K562 (cell line): ENCODE results near the gene MIF. TPM values are rescaled to one million over a fixed set of nuclear protein-coding genes. Genes with fewer than 3 reads are reported as not detected.

Experiments used
- ATAC-seq: fragments of 200-7000 bp; cut with Tn5 transposase; 3 replicates; pipeline ENCODE4 v1.9.1; 2020; ENCODE audit warnings: moderate library complexity
- BruUV-seq: library from RNA; stranded (reverse); fragments of 400-500 nt; replicated peaks from 2 replicates; lab custom pipeline; 2021; lab: Mats Ljungman, UMichigan
- CTCF ChIA-PET: fragments of 300-600 bp; formaldehyde crosslinking; extraction: SDS; loops from one replicate; lab custom pipeline; 2021; ENCODE audit warnings: low intra/inter-chr PET ratio; lab: Yijun Ruan, JAX
- POLR2A ChIA-PET: fragments of 300-600, 350-650 bp; sonication (Branson Sonifier 250); formaldehyde crosslinking; extraction: SDS; loops from one replicate; lab custom pipeline; 2021; ENCODE audit warnings: antibody characterized with exemption, inconsistent platforms; lab: Yijun Ruan, JAX
- DNase-seq, 4 experiments: peaks; one replicate each; pipeline versions ENCODE4 v3.0.0 to v3.0.0-alpha.2; 2011 to 2018; ENCODE audit warnings: low spot score in 3 of 4, mixed read lengths in 3 of 4; ENCODE audit errors: extremely low read depth in 1 of 4
- FAIRE-seq: peaks from 2 replicates; lab custom pipeline; 2011; peaks lifted over from hg19 to GRCh38; lab: Jason Lieb, UNC
- H2AFZ ChIP-seq: 2 replicates; pipeline ENCODE4 v1.6.0; 2011; ENCODE audit warnings: low read depth, low read length, control low read depth, inconsistent platforms
- H3K27ac ChIP-seq: fragments of 200-600 bp; 3 replicates; pipeline ENCODE4 v1.8.0; 2011; ENCODE audit warnings: low read depth, mild to moderate bottlenecking, control low read depth, inconsistent platforms, low read length, moderate library complexity, mixed read lengths; ENCODE audit errors: extremely low read depth
- H3K27me3 ChIP-seq, 2 experiments: fragments of 300-600 bp in 1 of 2; 2 replicates in 1 of 2; 3 replicates in 1 of 2; pipeline versions ENCODE4 v1.6.0 to v1.8.0; 2011; ENCODE audit warnings: inconsistent platforms in 2 of 2, low read length in 2 of 2, mild to moderate bottlenecking in 1 of 2, mixed read lengths in 1 of 2, moderate library complexity in 1 of 2; ENCODE audit not compliant: control insufficient read depth in 2 of 2, insufficient read depth in 2 of 2
- H3K36me3 ChIP-seq: fragments of 300-600 bp; 3 replicates; pipeline ENCODE4 v1.8.0; 2011; ENCODE audit warnings: mild to moderate bottlenecking, low read length, inconsistent platforms; ENCODE audit not compliant: control insufficient read depth, insufficient read depth
- H3K4me1 ChIP-seq, 2 experiments: fragments of 200-600 bp in 1 of 2; replicated peaks in 1 of 2; 2 replicates in 1 of 2; 3 replicates in 1 of 2; pipeline versions ENCODE4 v1.5.1 to v1.8.0; 2011; ENCODE audit warnings: inconsistent platforms in 2 of 2, low read length in 2 of 2, mild to moderate bottlenecking in 1 of 2, mixed read lengths in 1 of 2, moderate library complexity in 1 of 2; ENCODE audit not compliant: control insufficient read depth in 2 of 2, insufficient read depth in 2 of 2
- H3K4me2 ChIP-seq: 2 replicates; pipeline ENCODE4 v1.6.1; 2011; ENCODE audit warnings: low read length, control low read depth, inconsistent platforms, mixed read lengths; ENCODE audit not compliant: insufficient read depth
- H3K4me3 ChIP-seq: fragments of 200-600 bp; sonication (generic), shearing (Covaris generic); 2 replicates; pipeline ENCODE4 v1.5.1; 2016; ENCODE audit warnings: control low read depth, inconsistent platforms
- H3K79me2 ChIP-seq: fragments of 200-600 bp; 3 replicates; pipeline ENCODE4 v1.8.0; 2011; ENCODE audit warnings: low read length, inconsistent platforms; ENCODE audit not compliant: control insufficient read depth, insufficient read depth
- H3K9ac ChIP-seq, 2 experiments: 2 replicates each; pipeline versions ENCODE4 v1.6.0 to v1.6.1; 2011; ENCODE audit warnings: low read depth in 2 of 2, low read length in 2 of 2, control low read depth in 1 of 2, inconsistent platforms in 1 of 2, mild to moderate bottlenecking in 1 of 2, mixed read lengths in 1 of 2; ENCODE audit not compliant: insufficient read depth in 1 of 2
- H3K9me1 ChIP-seq: one replicate; pipeline ENCODE4 v1.6.0; 2011; ENCODE audit warnings: inconsistent platforms, mild to moderate bottlenecking, low read length, moderate library complexity; ENCODE audit not compliant: control insufficient read depth, insufficient read depth
- H3K9me3 ChIP-seq: replicated peaks from 2 replicates; pipeline ENCODE4 v1.5.1; 2011; ENCODE audit warnings: low read depth, low read length, inconsistent platforms; ENCODE audit not compliant: control insufficient read depth, insufficient read depth
- H4K20me1 ChIP-seq: replicated peaks from 2 replicates; pipeline ENCODE4 v1.6.1; 2011; ENCODE audit warnings: low read length, inconsistent platforms, mixed read lengths; ENCODE audit not compliant: control insufficient read depth, insufficient read depth
- BCOR ChIP-seq: fragments of 450-650 bp; IDR thresholded peaks from 2 replicates; pipeline ENCODE4 v1.6.1; 2016
- BRD9 ChIP-seq: fragments of 450-650 bp; IDR thresholded peaks from 2 replicates; pipeline ENCODE4 v1.6.1; 2018; ENCODE audit warnings: low read depth; ENCODE audit not compliant: partially characterized antibody
- GTF2A2 ChIP-seq: IDR thresholded peaks from 2 replicates; pipeline ENCODE4 v1.6.1; 2016; ENCODE audit warnings: mild to moderate bottlenecking, missing genetic modification characterization, missing compliant biosample characterization
- KDM1A ChIP-seq, 2 experiments: fragments of 450-650 bp; IDR thresholded peaks; 2 replicates each; pipeline ENCODE4 v1.6.1; 2016; ENCODE audit warnings: mild to moderate bottlenecking in 2 of 2
- KDM2B ChIP-seq: fragments of 250-450 bp; sonication (Bioruptor Pico); IDR thresholded peaks from 2 replicates; pipeline ENCODE4 v1.8.0; 2021; ENCODE audit warnings: mild to moderate bottlenecking, moderate library complexity
- NFXL1 ChIP-seq: fragments of 450-650 bp; formaldehyde crosslinking; IDR thresholded peaks from 2 replicates; pipeline ENCODE4 v1.4.0; 2021; ENCODE audit warnings: mild to moderate bottlenecking
- POLR2AphosphoS5 ChIP-seq: IDR thresholded peaks from 2 replicates; pipeline ENCODE4 v1.6.1; 2011; ENCODE audit warnings: mild to moderate bottlenecking, low read depth, low read length, moderate library complexity; ENCODE audit not compliant: control insufficient read depth, insufficient read depth
- RAD51 ChIP-seq: fragments of 450-650 bp; IDR thresholded peaks from 2 replicates; pipeline ENCODE4 v1.7.1; 2016; ENCODE audit warnings: low read depth, mild to moderate bottlenecking, borderline replicate concordance
- RBM39 ChIP-seq: fragments of 200-400 bp; formaldehyde crosslinking; optimal IDR thresholded peaks from 2 replicates; pipeline ENCODE3; 2018; ENCODE audit warnings: low read depth, low read length
- RFX5 ChIP-seq: IDR thresholded peaks from 2 replicates; pipeline ENCODE4 v1.6.1; 2011; ENCODE audit warnings: low read depth, mild to moderate bottlenecking, improper control_type of control experiment, low read length
- SIX5 ChIP-seq, 2 experiments: IDR thresholded peaks; 2 replicates each; pipeline ENCODE4 v1.6.1; 2011; ENCODE audit warnings: low read length in 2 of 2, borderline replicate concordance in 1 of 2, low read depth in 1 of 2, mild to moderate bottlenecking in 1 of 2, moderate library complexity in 1 of 2; ENCODE audit not compliant: insufficient read depth in 1 of 2
- SLC30A9 ChIP-seq: fragments of 250-450 bp; sonication (Bioruptor Pico); IDR thresholded peaks from 2 replicates; pipeline ENCODE4 v1.8.0; 2022; ENCODE audit warnings: mild to moderate bottlenecking, moderate library complexity
- SMARCA5 ChIP-seq: fragments of 450-650 bp; IDR thresholded peaks from 2 replicates; pipeline ENCODE4 v1.6.1; 2016
- SMARCB1 ChIP-seq: IDR thresholded peaks from 2 replicates; pipeline ENCODE4 v1.6.1; 2011; ENCODE audit warnings: improper control_type of control experiment, low read depth; ENCODE audit not compliant: insufficient read length
- THRAP3 ChIP-seq: fragments of 450-650 bp; IDR thresholded peaks from 2 replicates; pipeline ENCODE4 v1.6.1; 2016; ENCODE audit warnings: mild to moderate bottlenecking, inconsistent platforms, borderline replicate concordance
- ZBTB43 ChIP-seq: sonication (generic); formaldehyde crosslinking; IDR thresholded peaks from 2 replicates; pipeline ENCODE4 v1.8.0; 2023; ENCODE audit warnings: mild to moderate bottlenecking, missing genetic modification reagents
- ZNF121 ChIP-seq: sonication (generic); formaldehyde crosslinking; conservative IDR thresholded peaks from 2 replicates; pipeline ENCODE4 v1.8.0; 2022; ENCODE audit warnings: missing genetic modification reagents
- ZNF174 ChIP-seq: fragments of 250-450 bp; sonication (Bioruptor Pico); IDR thresholded peaks from 2 replicates; pipeline ENCODE4 v1.4.0; 2020; ENCODE audit warnings: mild to moderate bottlenecking
- ZNF584 ChIP-seq: fragments of 200-800 bp; sonication (Bioruptor generic); IDR thresholded peaks from 2 replicates; pipeline ENCODE4 v1.6.1; 2016; ENCODE audit warnings: low read depth, mild to moderate bottlenecking, missing genetic modification characterization, missing compliant biosample characterization
- ZNF778 ChIP-seq: fragments of 450-650 bp; formaldehyde crosslinking; IDR thresholded peaks from 2 replicates; pipeline ENCODE4 v1.4.0; 2020; ENCODE audit warnings: mild to moderate bottlenecking, moderate library complexity
- WGBS: fragments of 100-300 bp; shearing (Covaris generic); methylation state at CpG from one replicate; pipeline ENCODE4 v1.1.6; 2016; ENCODE audit warnings: low coverage, mixed read lengths; ENCODE audit not compliant: insufficient coverage; ENCODE audit errors: missing lambda C conversion rate; 5-methylcytosine and 5-hydroxymethylcytosine counted together
- in situ Hi-C: fragments of 300-500 bp; cut with MboI; formaldehyde crosslinking; loops from 4 replicates; pipeline ENCODE4 v1.15.0; 2018; ENCODE audit warnings: inconsistent platforms, mixed read lengths
- intact Hi-C: fragments of 100-400 bp; cut with micrococcal nuclease; formaldehyde crosslinking; loops from 2 replicates; pipeline ENCODE4 v1.14.2; 2022
- polyA plus RNA-seq, 8 experiments: library from polyadenylated mRNA; depleted of rRNA in 4 of 8; stranded (reverse) in 5 of 8; unstranded in 3 of 8; fragments of >200 nt; fragmentation: Nextera tagmentation in 2 of 8; fragmentation: Illumina TruSeq in 1 of 8; extraction: Ambion mirVana in 2 of 8; extraction: Trizol in 1 of 8; gene quantifications; 2 replicates each; pipeline versions ENCODE4 v1.2.1 to v1.2.3, GENCODE V29; 2011 to 2014; ENCODE audit warnings: inconsistent platforms in 1 of 8, missing spikeins in 1 of 8
- total RNA-seq, 7 experiments: library from RNA; depleted of rRNA in 6 of 7; stranded (reverse); fragments of >200 nt in 6 of 7; fragmentation: Illumina TruSeq in 2 of 7; extraction: Trizol in 2 of 7; gene quantifications; 2 replicates each; pipeline versions ENCODE4 v1.2.1 to v1.2.3, GENCODE V29; 2011 to 2021; ENCODE audit warnings: low replicate concordance in 1 of 7
- TF ChIP-seq, protein P1 (sequence below): fragments of 450-650 bp; IDR thresholded peaks from 2 replicates; pipeline ENCODE4 v1.6.1; 2016
- TF ChIP-seq, protein P2 (sequence below): conservative IDR thresholded peaks from 2 replicates; pipeline ENCODE4 v1.6.1; 2011; ENCODE audit warnings: low read depth, mild to moderate bottlenecking, low read length; ENCODE audit not compliant: control insufficient read depth

MIF gene
- total and polyA plus RNA-seq, 9 of the 15 experiments (the other 6 are each of a cell fraction or from before 2014, with no cell fraction given) = 7.4 to 666 (median 193) TPM

GRCh38 chr22:23844739-23845202, 49.4 kb upstream of the MIF start:
- POLR2A ChIA-PET = interaction anchor here (1.0 to 1.2 kb wide), 2 partner anchors 10 to 50 kb away, joined by 3 to 5 read pairs; partner anchors contain the start of gene MIF
- in situ Hi-C loops = loop anchor here (10.0 kb wide), 1 partner anchor 220 kb away; no protein-coding TSS in a partner anchor
- 0 out of 4 replicates have a peak overlapping the region, but pooled peaks of 1 of the 2 experiments have one; percentile 58 for H3K9ac ChIP-seq
- TF ChIP-seq ZNF121 (CRISPR knock-in tag) (0 out of 2 replicates have a peak, but pooled peaks have one; percentile 12), THRAP3 (no peak), SMARCB1 (no peak), ZNF174 (no peak), BRD9 (no peak), KDM1A (IDR thresholded peaks at IDR 0.05) (0 out of 4 replicates have a peak, but pooled peaks of 1 of the 2 experiments have one; percentile 19), POLR2AphosphoS5 (no peak), KDM2B (no peak), ZBTB43 (CRISPR knock-in tag) (no peak), SIX5 (IDR thresholded peaks at IDR 0.05; ENCODE audit: borderline replicate concordance in 1 of 2, insufficient read depth in 1 of 2, low read depth in 1 of 2, low read length in 2 of 2) (no peak), BCOR (peak; percentile 32; the same call in 1 of the 2 replicates), NFXL1 (CRISPR knock-in tag) (no peak), SMARCA5 (peak; percentile 78; the same call in 1 of the 2 replicates), ZNF778 (CRISPR knock-in tag) (no peak), RAD51 (no peak), SLC30A9 (CRISPR knock-in tag) (no peak), GTF2A2 (tag) (no peak), ZNF584 (CRISPR knock-in tag) (no peak), RBM39 (no peak), RFX5 (no peak)
- TF ChIP-seq, protein P1, sequence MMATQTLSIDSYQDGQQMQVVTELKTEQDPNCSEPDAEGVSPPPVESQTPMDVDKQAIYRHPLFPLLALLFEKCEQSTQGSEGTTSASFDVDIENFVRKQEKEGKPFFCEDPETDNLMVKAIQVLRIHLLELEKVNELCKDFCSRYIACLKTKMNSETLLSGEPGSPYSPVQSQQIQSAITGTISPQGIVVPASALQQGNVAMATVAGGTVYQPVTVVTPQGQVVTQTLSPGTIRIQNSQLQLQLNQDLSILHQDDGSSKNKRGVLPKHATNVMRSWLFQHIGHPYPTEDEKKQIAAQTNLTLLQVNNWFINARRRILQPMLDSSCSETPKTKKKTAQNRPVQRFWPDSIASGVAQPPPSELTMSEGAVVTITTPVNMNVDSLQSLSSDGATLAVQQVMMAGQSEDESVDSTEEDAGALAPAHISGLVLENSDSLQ = no peak
- TF ChIP-seq, protein P2, sequence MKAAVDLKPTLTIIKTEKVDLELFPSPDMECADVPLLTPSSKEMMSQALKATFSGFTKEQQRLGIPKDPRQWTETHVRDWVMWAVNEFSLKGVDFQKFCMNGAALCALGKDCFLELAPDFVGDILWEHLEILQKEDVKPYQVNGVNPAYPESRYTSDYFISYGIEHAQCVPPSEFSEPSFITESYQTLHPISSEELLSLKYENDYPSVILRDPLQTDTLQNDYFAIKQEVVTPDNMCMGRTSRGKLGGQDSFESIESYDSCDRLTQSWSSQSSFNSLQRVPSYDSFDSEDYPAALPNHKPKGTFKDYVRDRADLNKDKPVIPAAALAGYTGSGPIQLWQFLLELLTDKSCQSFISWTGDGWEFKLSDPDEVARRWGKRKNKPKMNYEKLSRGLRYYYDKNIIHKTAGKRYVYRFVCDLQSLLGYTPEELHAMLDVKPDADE = no peak

More at GRCh38 chr22:23844739-23845202, 49.4 kb upstream of the MIF start:
- H3K79me2 ChIP-seq = no peaks in the 10 kb centered on the region
- no peak overlapping the region for H2AFZ ChIP-seq
- no peak overlapping the region for H3K4me2 ChIP-seq
- FAIRE-seq = no peak
- DNase-seq = no peak
- no peaks in the 10 kb centered on the region for H3K36me3 ChIP-seq
- no peak overlapping the region for H3K27ac ChIP-seq
- ATAC-seq = no peak
- BruUV-seq = no TSS peak
- no peak overlapping the region for H3K4me3 ChIP-seq
- no peaks in the 10 kb centered on the region for H4K20me1 ChIP-seq
- WGBS = 43% methylated on average over 4 of the region's 8 CpGs
- CTCF ChIA-PET = no interaction called here
- H3K4me1 ChIP-seq = peaks cover 4 to 20% of the 10 kb centered on the region in 2 experiments; a peak in 4 of 5 replicates
- H3K9me3 ChIP-seq = no peaks in the 10 kb centered on the region
- intact Hi-C loops = loop anchor here (5.0 kb wide), 3 partner anchors 77 to 307 kb away; partner anchors contain the start of gene CHCHD10
- H3K27me3 ChIP-seq = no peaks in the 10 kb centered on the region
- H3K9me1 ChIP-seq = no peaks in the 10 kb centered on the region
